ENCODE results near the gene ELMO3.

Gene ELMO3

GRCh38 chr16:67186550-67186950 lies 12.4 kb upstream of the ELMO3 start:
- Histone ChIP-seq H3K27me3 (replicated peaks; ENCODE audit: control insufficient read depth, insufficient read depth, low read length) (no peaks in the 10 kb centered on the region), H3K4me3 (ENCODE audit: low read length) (no peak overlapping the region), H3K9me3 (ENCODE audit: control insufficient read depth, low read length) (no peaks in the 10 kb centered on the region), H3K4me1 (ENCODE audit: control insufficient read depth, insufficient read depth, low read length) (peaks cover 30% of the 10 kb centered on the region), H3K9ac (ENCODE audit: low read length) (no peak overlapping the region), H3K36me3 (ENCODE audit: control insufficient read depth, insufficient read depth, low read length, severe bottlenecking) (no peaks in the 10 kb centered on the region)
- peak; percentile 41 for DNase-seq (ENCODE audit: low read depth)

DNA sequence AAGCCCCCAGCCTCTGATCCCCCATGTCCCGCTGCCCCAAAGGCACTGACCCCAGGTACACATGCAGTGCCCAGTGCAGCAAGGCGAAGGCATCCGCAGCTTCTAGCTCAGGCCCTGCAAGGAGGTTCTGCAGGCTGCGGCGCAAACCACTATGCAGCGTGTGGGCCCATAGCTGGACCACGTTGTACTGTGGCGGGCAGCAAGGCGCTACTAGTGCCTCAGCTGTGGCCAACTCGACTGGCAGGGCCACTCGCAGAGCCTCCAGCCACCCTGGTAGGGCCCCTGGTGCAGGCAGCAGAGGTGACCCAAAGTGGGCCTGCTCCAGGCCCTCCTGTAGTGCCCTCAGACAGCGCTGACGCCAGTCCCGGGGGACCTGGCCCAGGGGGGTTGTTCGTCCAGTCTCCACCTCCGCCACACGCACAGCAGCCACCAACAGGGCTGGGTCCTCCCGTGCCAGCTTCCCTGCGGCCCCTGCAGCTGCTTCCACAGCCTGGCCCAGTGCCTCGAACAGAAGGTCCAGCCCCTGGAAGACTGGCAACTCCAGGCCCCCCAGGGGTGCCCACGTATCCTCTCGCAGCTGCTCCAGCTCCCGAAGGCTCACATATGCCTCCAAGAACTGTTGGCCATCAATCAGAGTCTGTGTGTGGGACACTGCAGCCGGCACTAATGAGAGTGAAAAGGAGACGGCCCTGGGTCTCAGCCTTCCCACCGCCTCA lies 11.6 kb upstream of the ELMO3 start:
- Histone ChIP-seq H3K36me3 (ENCODE audit: control insufficient read depth, insufficient read depth, low read length, severe bottlenecking) (no peaks in the 10 kb centered on the region), H3K9ac (ENCODE audit: low read length) (no peak overlapping the region), H3K27me3 (replicated peaks; ENCODE audit: control insufficient read depth, insufficient read depth, low read length) (no peaks in the 10 kb centered on the region), H3K4me3 (ENCODE audit: low read length) (no peak overlapping the region), H3K9me3 (ENCODE audit: control insufficient read depth, low read length) (no peaks in the 10 kb centered on the region), H3K4me1 (ENCODE audit: control insufficient read depth, insufficient read depth, low read length) (peaks cover 24% of the 10 kb centered on the region)
- no peak for DNase-seq (ENCODE audit: low read depth)

- no peak for DNase-seq (ENCODE audit: low read depth)
- H3K9me3 ChIP-seq (ENCODE audit: control insufficient read depth, low read length): no peaks in the 10 kb centered on the region
- H3K9ac ChIP-seq (ENCODE audit: low read length): no peak overlapping the region
- no peak overlapping the region for H3K4me3 ChIP-seq (ENCODE audit: low read length)
- peaks cover 21% of the 10 kb centered on the region for H3K4me1 ChIP-seq (ENCODE audit: control insufficient read depth, insufficient read depth, low read length)
- H3K27me3 ChIP-seq (replicated peaks; ENCODE audit: control insufficient read depth, insufficient read depth, low read length): no peaks in the 10 kb centered on the region
- H3K36me3 ChIP-seq (ENCODE audit: control insufficient read depth, insufficient read depth, low read length, severe bottlenecking): no peaks in the 10 kb centered on the region
These were observed 10.6 kb upstream of the ELMO3 start for GRCh38 chr16:67188323-67188722.

DNA sequence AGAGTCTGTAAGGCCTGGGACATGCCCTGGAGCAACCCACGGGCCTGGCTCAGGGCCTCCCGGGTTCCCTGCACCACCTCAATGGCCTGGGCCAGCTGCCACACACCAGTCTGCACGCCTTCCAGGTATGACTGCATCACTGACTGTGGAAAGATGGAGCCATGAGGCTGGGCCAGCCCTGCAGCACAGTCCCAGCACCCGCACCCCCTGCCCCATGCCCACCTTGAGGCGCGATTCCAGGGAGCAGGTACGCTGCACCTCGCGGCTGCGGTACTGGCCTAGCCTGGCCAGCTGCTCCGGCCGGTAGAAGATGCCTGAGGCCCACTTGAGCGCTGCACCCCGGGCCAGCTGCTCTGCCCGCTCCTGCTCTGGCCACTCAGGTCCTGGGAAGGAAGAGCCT lies 10.1 kb upstream of the ELMO3 start:
- H3K36me3 ChIP-seq (ENCODE audit: control insufficient read depth, insufficient read depth, low read length, severe bottlenecking): peaks cover 2% of the 10 kb centered on the region
- peaks cover 25% of the 10 kb centered on the region for H3K4me1 ChIP-seq (ENCODE audit: control insufficient read depth, insufficient read depth, low read length)
- no peaks in the 10 kb centered on the region for H3K27me3 ChIP-seq (replicated peaks; ENCODE audit: control insufficient read depth, insufficient read depth, low read length)
- H3K9ac ChIP-seq (ENCODE audit: low read length): no peak overlapping the region
- H3K4me3 ChIP-seq (ENCODE audit: low read length): no peak overlapping the region
- H3K9me3 ChIP-seq (ENCODE audit: control insufficient read depth, low read length): no peaks in the 10 kb centered on the region
- no peak for DNase-seq (ENCODE audit: low read depth)

GRCh38 chr16:67190041-67190440 lies 8.9 kb upstream of the ELMO3 start, which contains the start of gene EXOC3L1:
TSS of gene EXOC3L1 (minus strand) at chr16:67190136. CDS start at chr16:67189676, 460 bp downstream.
- H3K9ac ChIP-seq (ENCODE audit: low read length): no peak within 1 kb of the TSS
- DNase-seq (ENCODE audit: low read depth): no peak
- no peaks in the 10 kb centered on the region for H3K27me3 ChIP-seq (replicated peaks; ENCODE audit: control insufficient read depth, insufficient read depth, low read length)
- peaks cover 24% of the 10 kb centered on the region for H3K4me1 ChIP-seq (ENCODE audit: control insufficient read depth, insufficient read depth, low read length)
- peaks cover 15% of the 10 kb centered on the region for H3K36me3 ChIP-seq (ENCODE audit: control insufficient read depth, insufficient read depth, low read length, severe bottlenecking)
- H3K4me3 ChIP-seq (ENCODE audit: low read length): no peak within 1 kb of the TSS
- H3K9me3 ChIP-seq (ENCODE audit: control insufficient read depth, low read length): no peaks in the 10 kb centered on the region

- Histone ChIP-seq H3K36me3 (ENCODE audit: control insufficient read depth, insufficient read depth, low read length, severe bottlenecking) (peaks cover 21% of the 10 kb centered on the region), H3K4me3 (ENCODE audit: low read length) (no peak overlapping the region)
These were observed 8.2 kb upstream of the ELMO3 start for GRCh38 chr16:67190448-67191399.

GRCh38 chr16:67191411-67191994 lies 7.4 kb upstream of the ELMO3 start:
- H3K4me3 ChIP-seq (ENCODE audit: low read length): peak overlapping the region; percentile 98
- H3K4me1 ChIP-seq (ENCODE audit: control insufficient read depth, insufficient read depth, low read length): peaks cover 17% of the 10 kb centered on the region
- DNase-seq (ENCODE audit: low read depth): no peak

More at GRCh38 chr16:67190448-67191399, 8.2 kb upstream of the ELMO3 start:
- Histone ChIP-seq H3K27me3 (replicated peaks; ENCODE audit: control insufficient read depth, insufficient read depth, low read length) (no peaks in the 10 kb centered on the region), H3K9ac (ENCODE audit: low read length) (no peak overlapping the region), H3K4me1 (ENCODE audit: control insufficient read depth, insufficient read depth, low read length) (peaks cover 19% of the 10 kb centered on the region), H3K9me3 (ENCODE audit: control insufficient read depth, low read length) (no peaks in the 10 kb centered on the region)
- no peak for DNase-seq (ENCODE audit: low read depth)

GRCh38 chr16:67191995-67192681 lies 6.8 kb upstream of the ELMO3 start, which contains the start of gene E2F4:
TSS of gene E2F4 (plus strand) at chr16:67192155. CDS start at chr16:67192228, 73 bp downstream.
- H3K36me3 ChIP-seq (ENCODE audit: control insufficient read depth, insufficient read depth, low read length, severe bottlenecking): peaks cover 36% of the 10 kb centered on the region
- DNase-seq (ENCODE audit: low read depth): peak; percentile 98

More at GRCh38 chr16:67191411-67191994, 7.4 kb upstream of the ELMO3 start:
- Histone ChIP-seq H3K9me3 (ENCODE audit: control insufficient read depth, low read length) (no peaks in the 10 kb centered on the region), H3K9ac (ENCODE audit: low read length) (peak overlapping the region; percentile 99), H3K27me3 (replicated peaks; ENCODE audit: control insufficient read depth, insufficient read depth, low read length) (no peaks in the 10 kb centered on the region), H3K36me3 (ENCODE audit: control insufficient read depth, insufficient read depth, low read length, severe bottlenecking) (peaks cover 29% of the 10 kb centered on the region)

DNA sequence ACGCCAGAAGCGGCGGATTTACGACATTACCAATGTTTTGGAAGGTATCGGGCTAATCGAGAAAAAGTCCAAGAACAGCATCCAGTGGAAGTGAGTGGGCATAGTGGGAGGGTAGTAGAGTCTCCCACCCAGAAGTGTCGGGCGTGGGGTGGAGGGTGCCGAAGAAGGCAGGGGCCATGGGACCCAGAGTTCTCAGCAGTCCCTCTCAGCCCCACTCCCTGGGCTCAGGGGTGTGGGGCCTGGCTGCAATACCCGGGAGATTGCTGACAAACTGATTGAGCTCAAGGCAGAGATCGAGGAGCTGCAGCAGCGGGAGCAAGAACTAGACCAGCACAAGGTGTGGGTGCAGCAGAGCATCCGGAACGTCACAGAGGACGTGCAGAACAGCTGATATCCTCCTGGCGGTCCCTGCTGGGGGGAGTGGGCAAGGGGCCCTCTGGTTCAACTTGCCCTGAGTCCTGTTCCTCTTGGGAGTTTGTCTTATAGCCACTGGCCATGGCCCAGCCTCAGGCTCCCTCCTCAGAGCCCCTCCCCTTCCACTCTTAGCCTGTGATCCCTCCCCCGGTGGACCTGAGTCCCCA lies 6.1 kb upstream of the ELMO3 start:
- no peak for DNase-seq (ENCODE audit: low read depth)
- Histone ChIP-seq H3K4me1 (ENCODE audit: control insufficient read depth, insufficient read depth, low read length) (peaks cover 21% of the 10 kb centered on the region), H3K27me3 (replicated peaks; ENCODE audit: control insufficient read depth, insufficient read depth, low read length) (no peaks in the 10 kb centered on the region), H3K36me3 (ENCODE audit: control insufficient read depth, insufficient read depth, low read length, severe bottlenecking) (peaks cover 43% of the 10 kb centered on the region), H3K9me3 (ENCODE audit: control insufficient read depth, low read length) (no peaks in the 10 kb centered on the region), H3K4me3 (ENCODE audit: low read length) (peak overlapping the region; percentile 98), H3K9ac (ENCODE audit: low read length) (peak overlapping the region; percentile 99)

More at GRCh38 chr16:67191995-67192681, 6.8 kb upstream of the ELMO3 start, which contains the start of gene E2F4:
- Histone ChIP-seq H3K27me3 (replicated peaks; ENCODE audit: control insufficient read depth, insufficient read depth, low read length) (no peaks in the 10 kb centered on the region), H3K4me1 (ENCODE audit: control insufficient read depth, insufficient read depth, low read length) (peaks cover 17% of the 10 kb centered on the region), H3K9ac (ENCODE audit: low read length) (peak within 1 kb of the TSS; percentile 99), H3K4me3 (ENCODE audit: low read length) (peak within 1 kb of the TSS; percentile 98), H3K9me3 (ENCODE audit: control insufficient read depth, low read length) (no peaks in the 10 kb centered on the region)

DNA sequence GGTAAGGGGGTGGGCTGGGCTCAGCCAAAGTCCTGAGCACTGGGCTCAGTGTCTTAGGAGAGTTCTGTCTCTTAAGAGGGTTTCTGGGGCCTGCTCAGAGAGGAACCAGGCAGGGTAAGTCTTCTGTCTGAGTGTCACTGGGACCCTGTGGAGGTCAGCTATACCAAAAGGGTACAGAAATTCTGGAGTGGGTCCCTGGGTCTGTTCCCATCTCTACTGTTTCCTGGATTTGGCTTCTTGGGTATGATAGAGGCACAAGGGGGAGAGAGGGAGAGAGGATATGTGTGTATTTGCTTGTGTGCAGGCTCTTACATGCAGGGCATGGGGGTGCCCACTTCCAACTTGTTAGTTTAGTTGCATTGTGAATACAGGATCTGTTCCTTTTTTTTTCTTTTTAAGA lies 5.4 kb upstream of the ELMO3 start:
- peaks cover 23% of the 10 kb centered on the region for H3K4me1 ChIP-seq (ENCODE audit: control insufficient read depth, insufficient read depth, low read length)
- DNase-seq (ENCODE audit: low read depth): no peak
- peak overlapping the region; percentile 99 for H3K9ac ChIP-seq (ENCODE audit: low read length)
- H3K36me3 ChIP-seq (ENCODE audit: control insufficient read depth, insufficient read depth, low read length, severe bottlenecking): peaks cover 46% of the 10 kb centered on the region
- no peaks in the 10 kb centered on the region for H3K9me3 ChIP-seq (ENCODE audit: control insufficient read depth, low read length)
- H3K4me3 ChIP-seq (ENCODE audit: low read length): peak overlapping the region; percentile 98
- H3K27me3 ChIP-seq (replicated peaks; ENCODE audit: control insufficient read depth, insufficient read depth, low read length): no peaks in the 10 kb centered on the region

Data from adipocyte (in vitro differentiated cells).